ENCODE measurements around the gene GNLY.
"Not testable (repeated sequence)": the region's sequence is repeated elsewhere in the genome, so short reads cannot be mapped to it uniquely, and the experiment has no call there.

GNLY gene

DNA sequence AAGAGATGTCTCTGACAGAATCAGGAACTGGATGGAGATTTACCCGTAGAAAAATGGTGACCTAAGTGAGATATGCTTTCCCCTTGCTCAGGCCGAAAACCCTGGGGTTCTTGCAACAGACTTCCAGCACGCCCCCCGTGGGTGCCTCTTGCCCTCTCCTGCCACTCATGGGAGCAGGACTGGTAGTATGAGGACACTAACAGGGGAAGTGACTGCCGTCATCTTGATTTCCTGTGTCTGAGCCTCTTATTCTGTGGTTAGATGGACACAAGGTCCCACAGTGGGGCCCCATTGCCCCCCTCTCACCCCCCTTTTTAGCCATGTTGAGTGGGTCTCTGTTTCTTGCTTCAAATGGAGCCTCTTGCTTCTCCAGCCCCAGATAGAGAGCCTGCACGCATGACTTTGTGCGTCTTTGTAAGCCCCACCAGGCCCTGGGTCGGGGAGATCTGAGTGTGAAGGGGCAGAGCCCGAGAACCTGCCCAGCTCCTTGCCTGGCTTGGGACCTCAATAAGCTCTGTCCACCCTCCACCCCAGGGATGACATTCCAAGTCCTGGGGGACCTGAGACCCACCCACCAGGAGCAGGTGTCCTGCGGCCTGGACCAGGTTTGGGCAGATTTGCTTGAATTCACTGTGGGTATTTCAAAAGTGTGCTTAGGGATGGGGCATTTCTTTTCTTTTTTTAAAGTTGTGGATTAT lies 12.6 kb downstream of the GNLY start:
- DNase-seq (ENCODE audit: extremely low read depth in 1 of 2, low read depth in 1 of 2): no peak

DNA sequence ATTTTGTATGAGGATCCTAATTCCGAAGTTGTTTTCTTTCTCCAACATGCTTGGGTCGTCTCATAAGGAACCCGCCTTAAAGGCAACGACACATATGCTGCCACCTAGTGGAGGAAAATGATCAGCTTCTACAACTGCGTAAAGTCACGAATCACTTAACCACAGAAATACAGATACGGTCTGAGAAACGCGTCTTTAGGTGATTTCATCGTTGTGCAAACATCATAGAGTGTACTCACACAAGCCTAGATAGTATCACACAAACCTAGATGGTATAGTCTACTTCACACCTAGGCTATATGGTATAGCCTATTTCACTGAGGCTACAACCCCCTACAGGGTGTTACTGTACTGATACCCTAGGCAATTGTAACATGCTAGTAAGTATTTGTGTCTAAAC lies 13.1 kb downstream of the GNLY start:
- no peak for DNase-seq (ENCODE audit: extremely low read depth in 1 of 2, low read depth in 1 of 2)

DNA sequence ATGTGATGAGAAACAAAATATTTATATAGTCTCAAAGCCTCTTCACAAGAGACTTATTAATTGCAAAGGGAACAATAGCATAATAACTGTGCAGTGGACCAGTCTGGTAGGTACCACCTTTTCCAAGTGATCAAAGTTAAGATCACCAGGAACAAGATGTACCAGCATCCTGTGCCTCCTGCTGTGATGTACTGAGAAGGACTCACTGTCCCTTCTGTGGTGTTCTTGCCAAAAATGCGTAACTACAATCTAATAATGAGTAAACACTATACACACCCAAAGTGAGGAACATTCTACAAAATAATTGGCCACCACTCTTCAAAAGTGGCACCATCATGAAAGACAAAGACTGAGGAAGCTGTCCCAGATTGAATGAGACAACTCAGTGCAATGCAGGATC lies 14.5 kb downstream of the GNLY start:
- DNase-seq (ENCODE audit: extremely low read depth in 1 of 2, low read depth in 1 of 2): no peak

DNA sequence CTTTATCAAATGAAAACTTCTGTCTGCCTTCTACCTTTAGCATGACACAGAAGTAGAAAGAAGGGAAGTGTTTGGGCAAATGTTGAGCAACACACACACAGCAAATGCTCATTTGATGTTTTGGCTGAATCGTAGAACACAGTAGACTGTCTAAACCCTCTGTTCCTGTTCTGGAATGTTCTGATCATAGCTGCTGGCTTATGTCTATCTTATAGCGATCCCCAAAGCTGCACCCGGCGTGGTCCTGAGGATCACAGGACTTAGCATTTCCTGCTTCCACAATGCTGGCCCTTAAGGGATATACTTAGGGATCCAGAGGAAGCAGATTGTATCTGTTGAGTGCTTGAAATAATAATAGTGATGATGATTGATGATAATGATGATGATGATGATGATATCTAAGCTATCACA lies 15.2 kb downstream of the GNLY start:
- no peak for DNase-seq (ENCODE audit: extremely low read depth in 1 of 2, low read depth in 1 of 2)

DNA sequence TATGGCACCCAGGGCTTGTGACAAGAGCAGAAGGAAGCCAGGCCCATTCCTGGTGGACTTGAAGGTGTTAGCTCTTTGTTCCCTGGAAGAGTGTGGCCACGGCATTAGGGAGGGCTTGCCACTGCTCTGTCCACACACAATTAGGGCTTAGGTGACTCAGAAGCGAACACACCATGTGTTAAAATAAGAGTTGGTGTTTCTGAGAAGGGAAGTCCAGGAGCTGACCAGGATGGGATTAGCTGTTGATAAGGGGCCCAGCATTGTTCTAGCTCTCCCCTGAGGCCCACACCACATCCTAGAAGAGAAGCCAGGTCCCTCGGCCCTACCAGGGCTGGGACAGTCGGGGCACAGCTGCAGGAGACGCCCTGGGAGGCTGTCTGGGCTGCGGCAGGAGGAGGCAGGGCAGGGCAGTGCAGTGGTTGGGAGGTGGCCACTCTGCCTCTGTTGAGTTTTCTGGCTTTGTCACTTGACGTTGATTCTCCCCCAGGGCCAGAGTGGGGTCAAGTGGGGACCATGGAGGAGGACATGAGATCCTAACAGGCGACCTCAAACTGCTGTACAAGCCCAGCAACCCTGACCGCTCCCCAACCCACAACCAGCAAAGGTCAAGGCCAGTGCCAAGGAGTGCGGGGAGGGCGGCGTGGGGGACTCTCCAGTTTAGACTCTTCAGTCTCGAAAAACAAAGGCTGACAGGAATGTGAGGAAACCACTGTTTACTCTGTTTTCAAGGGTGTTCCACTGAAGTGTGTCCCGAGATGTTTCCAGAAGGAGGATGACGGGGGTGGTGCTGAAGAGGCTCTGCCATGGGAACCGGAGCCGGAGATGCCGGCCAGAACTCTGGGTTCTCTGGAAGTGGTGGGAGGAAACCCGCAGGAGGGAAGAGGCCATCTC lies 16.8 kb downstream of the GNLY start:
- no peak for DNase-seq (ENCODE audit: extremely low read depth in 1 of 2, low read depth in 1 of 2)

DNA sequence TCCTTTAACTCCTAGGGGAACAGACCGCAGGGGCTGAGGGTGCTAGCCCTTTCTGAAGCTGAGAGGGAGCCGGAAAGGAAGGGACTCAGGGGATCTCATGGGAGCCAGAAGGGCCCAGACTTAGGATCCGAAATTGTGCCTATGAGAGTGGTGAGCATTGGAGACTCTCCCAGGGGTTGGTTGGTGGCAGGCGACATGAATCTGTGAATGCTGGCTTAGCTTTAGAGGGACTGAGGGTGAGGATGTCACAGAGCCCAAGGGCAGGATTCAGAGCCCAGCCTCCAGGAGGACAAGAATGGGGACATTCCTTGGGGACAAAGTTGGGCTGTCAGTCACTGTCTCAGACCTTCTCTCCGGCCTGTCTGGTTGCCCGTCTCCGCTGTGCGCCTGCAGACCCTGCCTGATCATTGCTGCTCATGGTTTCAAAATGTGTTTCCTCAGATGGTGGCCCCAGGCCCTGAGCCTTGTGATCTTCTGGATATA lies 17.5 kb downstream of the GNLY start:
- DNase-seq (ENCODE audit: extremely low read depth in 1 of 2, low read depth in 1 of 2): no peak

DNA sequence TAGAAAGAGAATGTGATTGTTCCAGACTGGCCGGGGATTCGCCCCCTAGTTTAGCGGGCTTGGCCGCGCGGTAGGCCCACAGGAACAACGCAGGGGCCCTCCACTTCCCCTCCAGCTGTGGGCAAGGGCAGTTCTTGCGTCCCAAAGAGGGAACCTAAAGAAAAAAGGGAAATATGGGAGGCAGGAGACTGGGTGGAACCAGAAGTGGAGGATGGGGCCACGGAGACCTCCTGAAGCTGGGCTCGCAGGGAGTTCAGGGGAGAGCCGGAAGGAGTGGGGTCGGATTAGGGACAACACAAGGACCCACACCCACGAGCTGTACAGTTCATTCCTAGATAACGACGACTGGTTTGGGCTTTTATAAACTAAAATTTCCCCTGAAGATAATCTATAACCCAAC lies 18.2 kb downstream of the GNLY start:
- no peak for DNase-seq (ENCODE audit: extremely low read depth in 1 of 2, low read depth in 1 of 2)

DNA sequence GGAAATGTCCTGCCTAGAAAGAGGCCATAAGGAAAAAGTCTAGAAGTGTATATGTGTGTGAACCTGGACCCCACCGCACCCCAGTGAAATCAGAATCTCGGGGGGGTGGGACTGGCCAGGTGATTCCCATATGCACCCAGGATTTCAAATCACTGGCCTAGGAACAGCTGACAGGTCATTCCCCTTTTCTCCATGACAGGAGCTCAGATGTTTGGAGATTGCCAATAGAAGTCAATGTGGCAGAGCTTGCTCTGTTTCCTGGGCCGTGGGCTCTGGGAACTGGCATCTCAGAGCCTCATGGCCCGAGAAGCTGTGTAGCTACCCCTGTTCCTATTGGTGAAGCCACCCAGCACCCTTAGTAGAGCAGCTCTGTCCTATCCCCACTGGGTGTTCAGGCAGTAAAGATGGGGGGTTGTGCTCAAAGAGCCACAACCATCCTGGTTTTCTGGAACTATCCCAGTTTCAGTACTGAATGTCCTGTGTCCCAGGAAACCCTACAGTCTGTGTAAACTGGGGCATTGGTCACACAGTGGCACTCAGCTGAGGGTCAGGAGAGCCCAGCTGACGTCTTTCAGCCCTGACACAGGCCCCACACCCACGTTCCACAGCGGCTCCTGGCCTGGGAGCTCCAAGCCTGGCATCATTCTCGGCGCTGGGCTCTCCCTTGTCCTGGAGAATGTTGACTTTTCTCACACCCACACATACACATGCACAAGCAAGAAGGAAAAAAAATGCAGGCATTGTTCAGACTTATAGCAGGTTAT lies 18.9 kb downstream of the GNLY start:
- no peak for DNase-seq (ENCODE audit: extremely low read depth in 1 of 2, low read depth in 1 of 2)

DNA sequence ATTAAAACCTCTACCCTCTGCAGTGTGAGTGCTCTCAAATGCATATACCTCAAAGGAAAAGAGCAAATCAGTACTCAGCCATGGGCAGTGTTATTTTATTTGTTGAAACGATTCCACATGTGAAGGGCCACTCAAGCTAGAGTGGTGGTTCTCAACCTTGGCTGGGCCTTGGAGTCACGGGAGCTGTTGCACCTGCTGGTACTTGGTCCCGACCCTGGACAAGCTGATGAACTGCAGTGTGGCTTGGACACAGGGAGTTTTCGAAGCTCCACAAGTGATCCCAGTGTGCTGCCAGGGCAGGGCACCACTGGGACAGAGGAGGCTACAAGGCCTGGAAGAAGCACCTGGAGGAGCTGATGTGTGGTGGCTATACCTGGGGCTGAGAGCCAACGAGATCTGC lies 19.7 kb downstream of the GNLY start:
- DNase-seq (ENCODE audit: extremely low read depth in 1 of 2, low read depth in 1 of 2): no peak

DNA sequence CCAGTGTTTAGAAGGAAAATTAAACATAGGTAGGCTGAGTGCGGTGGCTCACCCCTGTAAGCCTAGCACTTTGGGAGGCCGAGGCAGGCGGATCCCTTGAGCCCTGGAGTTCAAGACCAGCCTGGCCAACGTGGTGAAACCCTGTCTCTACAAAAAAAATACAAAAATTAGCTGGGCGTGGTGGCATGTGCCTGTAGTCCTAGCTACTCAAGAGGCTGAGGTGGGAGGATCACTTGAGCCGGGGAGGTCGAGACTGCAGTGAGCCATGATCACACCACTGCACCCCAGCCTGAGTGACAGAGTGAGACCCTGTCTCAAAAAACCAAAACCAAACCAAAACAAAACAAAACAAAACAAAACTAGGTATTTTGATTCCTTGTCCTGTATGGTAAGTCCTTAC lies 20.3 kb downstream of the GNLY start:
- DNase-seq (ENCODE audit: extremely low read depth in 1 of 2, low read depth in 1 of 2): not testable (repeated sequence)

DNA sequence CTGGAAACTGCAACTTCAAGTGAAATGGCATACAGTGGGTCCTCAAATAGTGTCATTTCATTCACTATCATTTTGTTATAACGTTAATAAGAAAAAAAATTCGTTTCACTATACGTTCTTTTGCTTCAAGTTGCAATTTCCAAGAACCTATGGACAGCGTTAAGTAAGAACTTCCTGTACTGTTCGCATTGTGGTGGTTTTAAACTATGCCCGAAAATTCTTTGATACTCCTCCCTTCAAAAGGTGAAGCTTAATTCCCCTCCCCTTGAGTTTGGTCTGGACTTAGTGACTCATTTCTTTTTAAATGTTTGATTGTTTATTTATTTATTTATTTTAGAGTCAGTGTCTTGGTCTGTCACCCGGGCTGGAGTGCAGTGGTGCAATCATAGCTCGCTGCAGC lies 20.7 kb downstream of the GNLY start:
- DNase-seq (ENCODE audit: extremely low read depth in 1 of 2, low read depth in 1 of 2): no peak

DNA sequence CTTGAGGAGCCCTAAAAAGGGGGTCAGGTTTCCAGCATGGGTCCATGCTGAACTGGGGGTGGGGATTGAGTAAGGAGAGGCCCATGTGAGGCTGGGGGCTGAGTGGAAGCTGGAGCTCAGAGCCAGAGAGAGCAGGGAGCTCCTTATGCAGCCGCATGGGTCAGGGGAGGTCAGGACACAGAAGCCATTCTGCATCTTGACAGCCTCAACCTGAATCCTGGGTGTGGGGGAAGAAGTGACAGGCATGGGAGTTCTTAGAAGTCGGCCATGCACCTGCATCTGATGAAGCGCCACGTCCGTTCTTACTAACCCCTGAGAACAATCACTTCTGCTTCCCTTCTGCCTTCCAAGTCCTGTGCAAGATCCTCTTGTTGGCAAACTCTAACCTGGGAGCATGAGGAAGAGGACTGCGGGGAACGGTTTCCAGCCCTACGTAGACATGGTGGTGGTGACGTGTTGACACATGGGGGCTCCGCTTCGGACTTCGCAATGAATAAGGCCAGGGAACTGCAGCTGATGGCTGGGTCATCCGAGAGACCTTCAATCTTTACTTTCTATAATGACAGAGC lies 22.3 kb downstream of the GNLY start:
- no peak for DNase-seq (ENCODE audit: extremely low read depth in 1 of 2, low read depth in 1 of 2)

DNA sequence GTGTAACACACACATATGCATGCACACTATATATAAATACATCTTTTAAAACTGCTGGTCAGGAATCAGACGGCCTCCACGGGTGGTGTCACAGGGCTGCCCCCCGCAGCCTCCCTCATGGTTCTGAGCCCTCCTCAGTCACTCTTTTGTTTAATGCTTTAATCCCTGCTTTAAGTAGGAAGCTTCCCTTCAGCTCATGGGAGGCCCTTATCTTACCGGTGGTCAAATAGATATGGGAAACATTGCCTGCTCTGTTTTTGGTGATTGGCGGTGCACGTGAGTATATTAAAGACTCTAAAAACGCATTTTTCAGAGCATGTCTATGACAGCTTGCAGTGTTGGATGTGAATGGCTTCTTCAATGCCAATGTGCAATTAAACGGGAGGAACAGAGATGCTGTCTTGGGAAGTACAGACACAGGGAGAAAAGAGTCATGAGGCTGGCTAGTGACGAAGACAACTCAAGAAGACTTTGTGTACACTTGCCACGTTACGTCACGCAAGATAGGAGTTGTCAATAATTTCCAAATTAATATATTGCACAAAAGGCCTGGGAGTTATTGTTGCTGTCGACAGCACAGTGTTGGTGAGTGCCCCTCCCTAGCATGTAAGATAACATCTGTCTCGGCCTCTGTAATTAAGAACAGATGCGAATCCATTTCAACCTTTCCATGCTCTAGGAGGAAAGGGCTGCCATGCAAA lies 23.3 kb downstream of the GNLY start:
- no peak for DNase-seq (ENCODE audit: extremely low read depth in 1 of 2, low read depth in 1 of 2)

DNA sequence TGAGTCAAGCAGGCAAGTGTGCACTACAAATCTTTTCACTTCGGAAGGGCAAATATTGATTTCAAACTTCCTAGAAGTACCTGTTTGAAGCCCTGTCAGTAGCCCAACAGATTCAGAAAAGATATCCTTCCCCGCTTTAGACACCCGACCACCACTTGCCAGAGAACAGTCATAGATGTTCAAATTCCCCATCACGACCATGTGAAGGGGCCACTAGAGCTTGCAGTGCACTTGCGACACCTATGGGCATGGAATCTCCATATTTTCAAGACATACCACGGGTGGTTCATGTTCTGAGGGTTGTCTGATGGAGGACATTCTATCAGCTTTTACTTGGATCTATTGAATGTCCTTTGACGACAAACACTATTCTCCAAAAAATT lies 23.8 kb downstream of the GNLY start:
- DNase-seq (ENCODE audit: extremely low read depth in 1 of 2, low read depth in 1 of 2): no peak

DNA sequence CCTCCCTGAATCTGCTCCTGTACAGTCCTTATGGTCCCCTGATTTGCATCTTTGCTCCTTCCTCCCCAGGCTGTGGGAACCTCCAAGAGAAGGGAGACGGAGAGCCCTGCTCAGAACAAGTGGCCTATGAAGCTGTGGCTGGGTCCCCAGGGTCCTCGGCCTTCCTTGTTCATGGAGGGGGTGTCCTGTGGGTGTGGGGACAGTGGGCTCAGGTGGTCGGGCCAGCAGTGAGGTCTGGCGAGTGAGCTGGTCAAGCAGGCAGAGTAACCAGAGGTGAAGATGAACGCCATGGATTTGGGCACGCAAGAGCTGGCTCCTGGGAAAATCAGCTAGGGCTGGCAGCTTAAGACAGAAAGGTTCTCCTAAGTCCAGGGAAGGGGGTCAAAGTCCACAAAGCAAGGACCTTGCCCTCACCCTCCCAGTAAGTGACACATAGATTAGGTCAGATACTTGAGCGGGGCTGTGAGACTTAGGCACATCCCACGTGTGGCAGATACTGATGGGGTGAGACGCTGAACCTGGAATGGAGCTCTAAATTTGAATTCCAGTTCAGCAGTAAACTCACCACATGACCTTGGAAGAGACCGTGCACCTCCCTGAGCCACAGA lies 24.8 kb downstream of the GNLY start:
- DNase-seq (ENCODE audit: extremely low read depth in 1 of 2, low read depth in 1 of 2): no peak

DNA sequence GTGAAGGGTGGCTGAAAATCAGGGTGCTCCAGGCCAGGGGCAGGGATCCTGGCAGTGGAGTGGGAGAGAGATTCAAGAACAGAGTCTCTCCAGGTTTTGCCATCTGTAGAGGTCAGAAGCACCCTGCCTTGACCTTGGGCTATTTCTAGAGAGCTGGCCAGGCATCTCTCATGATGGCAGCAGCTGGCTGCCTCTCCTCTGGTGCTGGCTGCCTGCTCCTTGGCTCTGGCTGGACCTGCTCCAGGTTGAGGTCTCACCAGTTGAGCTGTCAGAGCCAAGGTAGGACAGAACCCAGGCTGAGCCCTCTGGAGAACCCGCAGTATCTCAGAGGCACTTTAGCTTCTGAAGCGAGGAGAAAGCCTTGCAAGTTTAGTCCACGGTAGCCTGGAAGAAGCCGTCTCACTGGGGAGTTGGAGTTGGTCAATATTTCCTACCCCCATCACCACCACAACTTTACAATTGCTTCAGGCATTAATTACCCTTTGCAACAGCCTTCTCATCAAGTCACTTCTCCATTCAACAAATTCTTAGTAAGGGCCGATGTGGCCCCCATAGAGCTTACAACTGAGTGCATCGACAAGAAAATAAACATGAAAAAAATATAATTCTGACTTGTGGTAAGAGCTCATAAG lies 25.6 kb downstream of the GNLY start:
- no peak for DNase-seq (ENCODE audit: extremely low read depth in 1 of 2, low read depth in 1 of 2)

DNA sequence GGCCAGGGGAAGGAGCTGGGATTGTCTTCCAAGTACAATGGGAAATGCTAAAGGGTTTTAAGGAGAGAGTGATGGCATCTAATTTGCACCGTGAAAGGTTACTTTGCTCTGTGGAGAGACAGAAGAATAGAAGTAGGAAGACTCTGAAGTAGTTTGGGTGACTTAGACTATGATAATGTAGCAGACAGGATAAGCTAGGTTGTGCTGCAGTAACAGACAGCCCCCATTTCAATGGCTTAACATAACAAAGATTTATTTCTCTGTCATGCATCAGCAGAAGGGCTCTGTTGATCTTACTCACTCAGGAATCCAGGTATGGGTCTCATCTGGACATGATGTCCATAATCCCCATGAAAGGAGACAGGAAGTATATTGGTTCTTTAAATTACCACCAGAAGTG lies 26.4 kb downstream of the GNLY start:
- no peak for DNase-seq (ENCODE audit: extremely low read depth in 1 of 2, low read depth in 1 of 2)

DNA sequence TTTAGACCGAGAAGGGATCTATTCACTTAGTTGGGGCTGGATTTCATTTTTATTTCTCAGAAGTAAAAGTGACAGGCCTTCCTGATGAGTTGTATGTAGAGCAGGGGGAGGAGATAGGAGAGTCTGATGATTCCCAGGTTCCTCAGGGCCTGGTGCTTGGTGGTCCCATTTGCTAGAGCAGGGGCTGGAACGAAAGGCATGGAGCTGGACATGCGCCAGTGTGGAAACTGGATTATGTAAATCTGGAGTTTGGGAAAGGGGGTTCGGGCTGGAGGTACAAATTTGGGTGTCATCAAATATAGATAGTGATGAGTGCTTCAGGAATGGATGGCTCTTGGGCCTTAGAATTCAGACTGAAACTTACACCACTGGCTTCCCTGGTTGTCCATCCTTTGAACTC lies 27.5 kb downstream of the GNLY start:
- no peak for DNase-seq (ENCODE audit: extremely low read depth in 1 of 2, low read depth in 1 of 2)

DNA sequence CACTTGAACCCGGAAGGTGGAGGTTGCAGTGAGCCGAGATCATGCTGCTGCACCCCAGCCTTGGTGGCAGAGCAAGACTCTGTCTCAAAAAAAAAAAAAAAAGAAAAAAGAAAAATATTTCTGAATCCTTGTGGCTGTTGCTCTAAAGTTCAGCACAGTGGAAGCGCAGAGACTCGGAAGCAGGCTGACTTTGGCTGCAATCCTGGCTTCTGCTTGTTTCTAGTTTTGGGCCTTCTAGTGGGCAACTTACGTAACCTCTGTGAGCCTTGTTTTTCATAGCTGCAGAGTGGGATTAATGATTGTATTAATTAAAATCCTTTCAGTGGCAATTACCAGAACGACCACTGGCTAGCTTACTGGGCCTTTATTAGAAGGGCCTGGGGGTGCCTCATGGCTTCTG lies 28.4 kb downstream of the GNLY start:
- DNase-seq (ENCODE audit: extremely low read depth in 1 of 2, low read depth in 1 of 2): no peak

All from activated CD8-positive, alpha-beta memory T cell treated with anti-CD3 and anti-CD28 coated beads for 1 hour (primary cell).